H1 (cell line): ENCODE data around the gene SMIM32. TPM values are rescaled to one million over a fixed set of nuclear protein-coding genes. Genes with fewer than 3 reads are reported as not detected.

Source experiments
- CTCF ChIA-PET: fragments of 300-600 bp; sonication (Branson Sonifier 250); formaldehyde crosslinking; loops from one replicate; lab custom pipeline; 2021; ENCODE audit not compliant: partially characterized antibody; lab: Charles Lee
- POLR2A ChIA-PET: fragments of 300-600 bp; sonication (Branson Sonifier 250); formaldehyde crosslinking; loops from one replicate; lab custom pipeline; 2021; ENCODE audit warnings: inconsistent platforms; ENCODE audit not compliant: partially characterized antibody; lab: Charles Lee
- DNase-seq, 2 experiments: peaks; one replicate each; pipeline versions ENCODE4 v3.0.0 to v3.0.0-alpha.2; 2010 to 2022; ENCODE audit warnings: low spot score in 2 of 2, low read depth in 1 of 2, mixed read lengths in 1 of 2
- FAIRE-seq: peaks from 2 replicates; lab custom pipeline; 2011; peaks lifted over from hg19 to GRCh38; lab: Jason Lieb, UNC
- H2AFZ ChIP-seq: 2 replicates; pipeline ENCODE4 v1.8.1; 2012; ENCODE audit warnings: low read length, inconsistent platforms
- H2AK5ac ChIP-seq: 2 replicates; pipeline ENCODE4 v1.6.1; 2013; ENCODE audit warnings: low read depth, low read length
- H2BK120ac ChIP-seq: replicated peaks from 2 replicates; pipeline ENCODE3; 2013; ENCODE audit warnings: low read depth, low read length, inconsistent platforms
- H2BK12ac ChIP-seq: 2 replicates; pipeline ENCODE4 v1.6.1; 2013; ENCODE audit warnings: low read depth, low read length
- H2BK15ac ChIP-seq: 2 replicates; pipeline ENCODE4 v1.6.1; 2013; ENCODE audit warnings: low read length
- H2BK20ac ChIP-seq: 2 replicates; pipeline ENCODE4 v1.6.1; 2013; ENCODE audit warnings: low read length
- H2BK5ac ChIP-seq: 2 replicates; pipeline ENCODE4 v1.6.1; 2013; ENCODE audit warnings: low read depth, low read length
- H3K14ac ChIP-seq: 2 replicates; pipeline ENCODE4 v1.6.1; 2013; ENCODE audit warnings: inconsistent platforms; ENCODE audit not compliant: insufficient read length
- H3K18ac ChIP-seq: 2 replicates; pipeline ENCODE4 v1.6.1; 2013; ENCODE audit warnings: low read length; ENCODE audit errors: extremely low read depth
- H3K23ac ChIP-seq: 2 replicates; pipeline ENCODE4 v1.6.1; 2013; ENCODE audit warnings: inconsistent platforms; ENCODE audit not compliant: insufficient read length
- H3K23me2 ChIP-seq: 2 replicates; pipeline ENCODE4 v1.6.1; 2013; ENCODE audit warnings: low read depth, low read length
- H3K27ac ChIP-seq: 2 replicates; pipeline ENCODE4 v1.6.1; 2011; ENCODE audit warnings: low read depth, low read length, inconsistent platforms
- H3K27me3 ChIP-seq, 4 experiments: replicated peaks in 1 of 4; 1 replicate in 1 of 4; 2 replicates in 3 of 4; pipeline versions ENCODE4 v1.6.1 to v1.8.1; 2011 to 2013; ENCODE audit warnings: low read length in 3 of 4, mild to moderate bottlenecking in 3 of 4, inconsistent platforms in 2 of 4, mixed read lengths in 2 of 4, moderate library complexity in 1 of 4; ENCODE audit not compliant: control insufficient read depth in 3 of 4, insufficient read depth in 3 of 4; ENCODE audit errors: extremely low read depth in 1 of 4
- H3K36me3 ChIP-seq, 4 experiments: 2 replicates each; pipeline versions ENCODE4 v1.6.1 to v1.8.1; 2011 to 2013; ENCODE audit warnings: mild to moderate bottlenecking in 4 of 4, low read length in 3 of 4, moderate library complexity in 2 of 4, control low read depth in 1 of 4, inconsistent platforms in 1 of 4; ENCODE audit not compliant: insufficient read depth in 4 of 4, control insufficient read depth in 2 of 4
- H3K4ac ChIP-seq: replicated peaks from 2 replicates; pipeline ENCODE3; 2013; ENCODE audit warnings: low read length, low read depth, mixed read lengths, inconsistent platforms; ENCODE audit not compliant: insufficient read length
- H3K4me1 ChIP-seq, 4 experiments: replicated peaks in 1 of 4; 1 replicate in 1 of 4; 2 replicates in 3 of 4; pipeline versions ENCODE4 v1.6.1 to v1.8.1; 2011 to 2013; ENCODE audit warnings: low read length in 3 of 4, inconsistent platforms in 2 of 4, mixed read lengths in 1 of 4; ENCODE audit not compliant: insufficient read depth in 4 of 4, control insufficient read depth in 3 of 4
- H3K4me2 ChIP-seq, 2 experiments: 2 replicates each; pipeline versions ENCODE4 v1.6.1 to v1.8.1; 2011 to 2013; ENCODE audit warnings: low read depth in 2 of 2, low read length in 2 of 2, control low read depth in 1 of 2, inconsistent platforms in 1 of 2, mild to moderate bottlenecking in 1 of 2; ENCODE audit not compliant: insufficient read depth in 1 of 2
- H3K4me3 ChIP-seq, 4 experiments: fragments of 200-600, 300-600 bp in 1 of 4; sonication (generic), shearing (Covaris generic), sonication (Bioruptor Twin) in 1 of 4; 2 replicates each; pipeline versions ENCODE4 v1.5.1 to v1.8.1; 2011 to 2016; ENCODE audit warnings: low read length in 4 of 4, low read depth in 3 of 4, control low read depth in 2 of 4, inconsistent platforms in 2 of 4, mild to moderate bottlenecking in 2 of 4, mixed read lengths in 1 of 4, moderate library complexity in 1 of 4; ENCODE audit not compliant: insufficient read depth in 2 of 4; ENCODE audit errors: extremely low read depth in 1 of 4
- H3K56ac ChIP-seq: replicated peaks from 2 replicates; pipeline ENCODE3; 2013; ENCODE audit warnings: low read depth, mild to moderate bottlenecking, mixed read lengths, low read length, inconsistent platforms; ENCODE audit not compliant: insufficient read length
- H3K79me1 ChIP-seq: 2 replicates; pipeline ENCODE4 v1.6.1; 2013; ENCODE audit warnings: low read depth, low read length, control low read depth
- H3K79me2 ChIP-seq, 2 experiments: 2 replicates each; pipeline versions ENCODE4 v1.6.1 to v1.8.1; 2012 to 2013; ENCODE audit warnings: low read length in 2 of 2, mild to moderate bottlenecking in 2 of 2, inconsistent platforms in 1 of 2; ENCODE audit not compliant: insufficient read depth in 2 of 2, control insufficient read depth in 1 of 2
- H3K9ac ChIP-seq, 4 experiments: replicated peaks in 1 of 4; 1 replicate in 1 of 4; 2 replicates in 3 of 4; pipeline versions ENCODE4 v1.6.1 to v1.8.1; 2011 to 2013; ENCODE audit warnings: low read depth in 3 of 4, low read length in 3 of 4, control low read depth in 2 of 4, mild to moderate bottlenecking in 2 of 4, moderate library complexity in 2 of 4, inconsistent platforms in 1 of 4; ENCODE audit errors: extremely low read depth in 1 of 4
- H3K9me3 ChIP-seq, 2 experiments: 2 replicates each; pipeline versions ENCODE4 v1.6.1 to v1.8.1; 2012 to 2013; ENCODE audit warnings: mild to moderate bottlenecking in 2 of 2, moderate library complexity in 2 of 2, control low read depth in 1 of 2, inconsistent platforms in 1 of 2, low read depth in 1 of 2, low read length in 1 of 2, mixed read lengths in 1 of 2; ENCODE audit not compliant: insufficient read depth in 2 of 2
- H4K20me1 ChIP-seq, 2 experiments: replicated peaks in 1 of 2; 2 replicates each; pipeline versions ENCODE3 to v1.8.1; 2011 to 2013; ENCODE audit warnings: inconsistent platforms in 2 of 2, low read length in 2 of 2, mild to moderate bottlenecking in 1 of 2; ENCODE audit not compliant: insufficient read depth in 2 of 2, control insufficient read depth in 1 of 2
- H4K5ac ChIP-seq: 2 replicates; pipeline ENCODE4 v1.6.1; 2013; ENCODE audit warnings: low read length, low read depth, mixed read lengths, inconsistent platforms; ENCODE audit not compliant: insufficient read length
- H4K8ac ChIP-seq: 2 replicates; pipeline ENCODE4 v1.8.0; 2013; ENCODE audit warnings: mild to moderate bottlenecking, moderate library complexity, low read length, inconsistent platforms; ENCODE audit not compliant: insufficient read depth; ENCODE audit errors: extremely low read depth
- H4K91ac ChIP-seq: replicated peaks from 2 replicates; pipeline ENCODE3; 2013; ENCODE audit warnings: low read length, mixed read lengths, inconsistent platforms; ENCODE audit not compliant: insufficient read length
- ASH2L ChIP-seq: fragments of 200-600, 300-600 bp; sonication (generic); IDR thresholded peaks from one replicate; pipeline ENCODE4 v1.7.1; 2017; ENCODE audit warnings: low read length
- BACH1 ChIP-seq: IDR thresholded peaks from 2 replicates; pipeline ENCODE4 v1.6.1; 2012; ENCODE audit warnings: low read length, improper control_type of control experiment
- EGR1 ChIP-seq: IDR thresholded peaks from 2 replicates; pipeline ENCODE4 v1.6.1; 2011; ENCODE audit warnings: low read depth, low read length, borderline replicate concordance
- FOSL1 ChIP-seq: IDR thresholded peaks from 2 replicates; pipeline ENCODE4 v1.6.1; 2011; ENCODE audit warnings: mild to moderate bottlenecking, low read depth, low read length, moderate library complexity; ENCODE audit not compliant: insufficient read depth
- JUN ChIP-seq: IDR thresholded peaks from 2 replicates; pipeline ENCODE4 v1.6.1; 2011; ENCODE audit warnings: low read depth, mild to moderate bottlenecking, improper control_type of control experiment, low read length
- KDM4A ChIP-seq: IDR thresholded peaks from one replicate; pipeline ENCODE4 v1.7.1; 2012; ENCODE audit warnings: low read depth, mild to moderate bottlenecking, moderate library complexity, low read length, inconsistent platforms; ENCODE audit not compliant: severe bottlenecking
- KDM5A ChIP-seq: fragments of 200-600 bp; IDR thresholded peaks from 2 replicates; pipeline ENCODE4 v1.7.1; 2012; ENCODE audit warnings: mild to moderate bottlenecking, low read length, inconsistent platforms, mixed read lengths
- RBBP5 ChIP-seq: IDR thresholded peaks from 2 replicates; pipeline ENCODE4 v1.7.1; 2012; ENCODE audit warnings: low read depth, mild to moderate bottlenecking, inconsistent platforms, low read length, moderate library complexity, borderline replicate concordance
- SIN3A ChIP-seq, 2 experiments: IDR thresholded peaks in 1 of 2; conservative IDR thresholded peaks in 1 of 2; 2 replicates each; pipeline ENCODE4 v1.6.1; 2011 to 2012; ENCODE audit warnings: low read length in 2 of 2, improper control_type of control experiment in 1 of 2, low read depth in 1 of 2, mild to moderate bottlenecking in 1 of 2
- SIX5 ChIP-seq: IDR thresholded peaks from 2 replicates; pipeline ENCODE4 v1.6.1; 2011; ENCODE audit warnings: mild to moderate bottlenecking, low read depth, low read length
- WGBS, 2 experiments: shearing (Covaris generic) in 1 of 2; methylation state at CpG; one replicate each; pipeline versions ENCODE4 v1.1.6 to v1.1.7; 2013 to 2015; ENCODE audit warnings: low lambda C conversion rate in 2 of 2, mixed read lengths in 2 of 2, inconsistent platforms in 1 of 2, low coverage in 1 of 2, missing lambda C conversion rate in 1 of 2; ENCODE audit not compliant: insufficient replicate concordance in 2 of 2, insufficient coverage in 1 of 2, insufficient read length in 1 of 2; ENCODE audit errors: extremely low coverage in 1 of 2, missing lambda C conversion rate in 1 of 2; 5-methylcytosine and 5-hydroxymethylcytosine counted together
- polyA plus RNA-seq, 7 experiments: library from polyadenylated mRNA; depleted of rRNA in 3 of 7; stranded (reverse) in 5 of 7; unstranded in 2 of 7; fragments of >200 nt in 5 of 7; fragments of 200-250 nt in 2 of 7; gene quantifications; 1 replicate in 5 of 7; 2 replicates in 1 of 7; 4 replicates in 1 of 7; pipeline versions ENCODE4 v1.2.1 to v1.2.3, GENCODE V29; 2011 to 2013; ENCODE audit warnings: missing spikeins in 2 of 7, mixed read lengths in 2 of 7
- total RNA-seq: library from RNA; stranded (reverse); fragmentation: NEBNext Ultra II Directional; extraction: Animal tissue kit (Norgen Biotek cat#: 25700); gene quantifications from 2 replicates; pipeline ENCODE4 v1.2.1, GENCODE V29; 2021
- TF ChIP-seq, protein P1 (sequence below): IDR thresholded peaks from 2 replicates; pipeline ENCODE4 v1.6.1; 2011; ENCODE audit warnings: low read length, improper control_type of control experiment

Gene SMIM32
- total and polyA plus RNA-seq, 2 of the 8 experiments (the other 6 are each of a cell fraction or from before 2014, with no cell fraction given), result 0.09 to 0.22 TPM

- H4K20me1 ChIP-seq, result peaks cover 9 to 13% of the 10 kb centered on the region in 2 experiments
- no peak overlapping the region for H2AK5ac ChIP-seq
- no peak overlapping the region for H2AFZ ChIP-seq
- H2BK12ac ChIP-seq, result no peak overlapping the region
- H2BK20ac ChIP-seq, result no peak overlapping the region
- no peak overlapping the region for H2BK15ac ChIP-seq
- H3K79me1 ChIP-seq, result no peaks in the 10 kb centered on the region; the same call in 1 of the 2 replicates
- no peak overlapping the region for H3K4me2 ChIP-seq
- H3K4ac ChIP-seq, result no peak overlapping the region
- no peak for FAIRE-seq
- no peaks in the 10 kb centered on the region for H3K4me1 ChIP-seq
- H3K23me2 ChIP-seq, result no peaks in the 10 kb centered on the region; the same call in 1 of the 2 replicates
- H3K79me2 ChIP-seq, result peaks cover 0 to 87% of the 10 kb centered on the region in 2 experiments; a peak in 3 of 4 replicates
- H3K23ac ChIP-seq, result no peak overlapping the region
- no peak overlapping the region for H3K14ac ChIP-seq
- no peak overlapping the region for H4K91ac ChIP-seq
- H2BK120ac ChIP-seq, result no peak overlapping the region
- H3K27ac ChIP-seq, result no peak overlapping the region
- H3K18ac ChIP-seq, result no peak overlapping the region
- peaks cover 0 to 12% (median 8%) of the 10 kb centered on the region in 4 experiments; a peak in 6 of 8 replicates for H3K36me3 ChIP-seq
- 91% methylated on average over 1 of the region's 1 CpG; no CpG with 5 or more reads in 1 of the 2 experiments for WGBS, 2 experiments
- H4K5ac ChIP-seq, result no peak overlapping the region
- H3K27me3 ChIP-seq, result no peaks in the 10 kb centered on the region
- H3K4me3 ChIP-seq, result no peak overlapping the region
- no peak overlapping the region for H2BK5ac ChIP-seq
- H3K9ac ChIP-seq, result no peak overlapping the region
- H3K9me3 ChIP-seq, result no peaks in the 10 kb centered on the region
- no peak overlapping the region for H3K56ac ChIP-seq
- ChIA-PET CTCF (no interaction called here), POLR2A (no interaction called here)
- DNase-seq, result no peak
- H4K8ac ChIP-seq, result no peak overlapping the region
- TF ChIP-seq BACH1 (no peak), SIX5 (no peak), KDM5A (no peak), SIN3A (conservative IDR thresholded peaks at IDR 0.05 in 1 of 2, IDR thresholded peaks at IDR 0.05 in 1 of 2; ENCODE audit: low read depth in 1 of 2, low read length in 2 of 2) (no peak), JUN (no peak), EGR1 (no peak), KDM4A (no peak), ASH2L (no peak), RBBP5 (no peak), FOSL1 (no peak)
- TF ChIP-seq, protein P1, sequence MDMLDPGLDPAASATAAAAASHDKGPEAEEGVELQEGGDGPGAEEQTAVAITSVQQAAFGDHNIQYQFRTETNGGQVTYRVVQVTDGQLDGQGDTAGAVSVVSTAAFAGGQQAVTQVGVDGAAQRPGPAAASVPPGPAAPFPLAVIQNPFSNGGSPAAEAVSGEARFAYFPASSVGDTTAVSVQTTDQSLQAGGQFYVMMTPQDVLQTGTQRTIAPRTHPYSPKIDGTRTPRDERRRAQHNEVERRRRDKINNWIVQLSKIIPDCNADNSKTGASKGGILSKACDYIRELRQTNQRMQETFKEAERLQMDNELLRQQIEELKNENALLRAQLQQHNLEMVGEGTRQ, result no peak
These were observed 43.1 kb downstream of the SMIM32 start for GRCh38 chr5:136149891-136150290.
